Gastroesophageal sphincter (tissue), 3 donors: ENCODE data around the gene SAE1.

Experiments
- CTCF ChIP-seq, 4 experiments: fragments of 200-600 bp in 2 of 4; fragments of 450-650 bp in 2 of 4; sonication (generic) in 1 of 4; IDR thresholded peaks; one replicate each; pipeline ENCODE4 v1.5.1; 2017 to 2019; ENCODE audit warnings: antibody characterized with exemption in 4 of 4, mild to moderate bottlenecking in 2 of 4, moderate library complexity in 2 of 4
- EP300 ChIP-seq: sonication (generic); formaldehyde crosslinking; IDR thresholded peaks from one replicate; pipeline ENCODE4 v1.6.1; 2017; ENCODE audit warnings: antibody characterized with exemption, mild to moderate bottlenecking
- POLR2A ChIP-seq, 2 donors: fragments of 450-650 bp; IDR thresholded peaks; one replicate each; pipeline ENCODE4 v1.6.1; 2017; ENCODE audit warnings: antibody characterized with exemption in 2 of 2, mild to moderate bottlenecking in 2 of 2, moderate library complexity in 1 of 2
- POLR2AphosphoS5 ChIP-seq: sonication (generic); formaldehyde crosslinking; IDR thresholded peaks from one replicate; pipeline ENCODE4 v1.6.1; 2017; ENCODE audit warnings: antibody characterized with exemption

DNA sequence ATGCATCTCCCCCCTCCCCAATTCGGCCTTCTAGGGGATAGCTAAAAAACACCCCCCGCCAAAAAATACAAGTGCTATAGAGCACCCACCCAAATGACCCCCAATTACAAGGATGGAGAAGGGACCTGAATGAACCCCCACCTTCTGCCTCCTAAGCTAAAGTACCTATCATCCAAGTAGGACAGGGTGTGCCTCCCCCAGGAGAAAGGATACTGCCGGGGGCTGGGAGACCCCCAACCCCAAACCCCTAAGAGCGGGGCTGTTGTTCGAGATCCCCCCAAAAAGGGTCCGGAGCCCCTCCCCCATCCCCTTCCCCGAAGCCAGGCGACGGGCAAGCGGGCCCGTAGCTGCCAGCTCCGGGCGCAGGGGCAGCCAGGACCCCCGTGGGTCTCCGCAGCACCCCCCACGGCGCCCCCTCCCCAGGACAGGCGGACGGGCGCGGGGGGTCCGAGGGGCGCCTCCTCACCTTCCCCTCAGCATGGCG lies 18.9 kb upstream of the SAE1 start:
- TF ChIP-seq CTCF (IDR thresholded peaks at IDR 0.05) (peak in 1 of 4 experiments; percentile 6), POLR2A (IDR thresholded peaks at IDR 0.05) (no peak), EP300 (no peak), POLR2AphosphoS5 (no peak)
